ENCODE measurements around the gene SH2D3A. TPM values are rescaled to one million over a fixed set of nuclear protein-coding genes. Genes with fewer than 3 reads are reported as not detected.
A peak's percentile ranks its signal among the peaks of the same experiment; 100 is the strongest.

Gene SH2D3A
- total RNA-seq, 1 experiment from 2014 or later, result 17.9 TPM

GRCh38 chr19:6730153-6730804 lies 37.0 kb downstream of the SH2D3A start:
- H4K91ac ChIP-seq (ENCODE audit: insufficient read length, low read depth, low read length), result no peak overlapping the region
- H3K23me2 ChIP-seq (ENCODE audit: insufficient read length, low read depth, low read length, poor library complexity, severe bottlenecking), result no peaks in the 10 kb centered on the region
- no peak overlapping the region for H3K14ac ChIP-seq (ENCODE audit: insufficient read depth, low read length)
- no peak overlapping the region for H2BK12ac ChIP-seq (ENCODE audit: insufficient read length, low read depth, low read length)
- no peak overlapping the region for H3K18ac ChIP-seq (ENCODE audit: insufficient read length, low read depth, low read length)
- H3K79me1 ChIP-seq (ENCODE audit: insufficient read depth, low read depth, low read length, poor library complexity, severe bottlenecking), result no peaks in the 10 kb centered on the region
- no peak overlapping the region for H3K56ac ChIP-seq (ENCODE audit: insufficient read length, low read depth, low read length)
- no peak overlapping the region for H3T11ph ChIP-seq (ENCODE audit: low read length)
- no peak overlapping the region for H3K23ac ChIP-seq (ENCODE audit: insufficient read length, low read depth, low read length)
- no peak overlapping the region for H2AFZ ChIP-seq (ENCODE audit: low read length)
- DNase-seq, result peak; percentile 98
- no peak overlapping the region for H4K5ac ChIP-seq (ENCODE audit: insufficient read length, low read depth, low read length)
- Mint-ChIP-seq H3K36me3 (ENCODE audit: insufficient read depth in 1 of 3, low read depth in 3 of 3) (peaks cover 5 to 16% (median 12%) of the 10 kb centered on the region in 3 experiments; a peak in 6 of 7 replicates), H3K4me3 (0 out of 5 replicates have a peak overlapping the region, but pooled peaks of 1 of the 2 experiments have one; percentile 44), H3K27ac (peak overlapping the region in 1 of 3 experiments; percentile 74; a peak in 1 of 7 replicates), H3K9me3 (peaks cover 0 to 2% of the 10 kb centered on the region in 2 experiments; a peak in 1 of 5 replicates), H3K4me1 (peaks cover 6 to 22% of the 10 kb centered on the region in 2 experiments), H3K27me3 (ENCODE audit: low read depth) (no peaks in the 10 kb centered on the region; the same call in 1 of the 2 replicates)
- H3K9me3 ChIP-seq (ENCODE audit: control insufficient read depth, low read depth, low read length), result no peaks in the 10 kb centered on the region
- H2BK20ac ChIP-seq (ENCODE audit: low read depth, low read length, poor library complexity, severe bottlenecking), result no peak overlapping the region
- no peak overlapping the region for H4K8ac ChIP-seq (replicated peaks; ENCODE audit: insufficient read length, low read depth, low read length)
- no peak overlapping the region for H3K4me2 ChIP-seq (ENCODE audit: insufficient read depth, insufficient read length, low read length)
- TF ChIP-seq, protein P1, sequence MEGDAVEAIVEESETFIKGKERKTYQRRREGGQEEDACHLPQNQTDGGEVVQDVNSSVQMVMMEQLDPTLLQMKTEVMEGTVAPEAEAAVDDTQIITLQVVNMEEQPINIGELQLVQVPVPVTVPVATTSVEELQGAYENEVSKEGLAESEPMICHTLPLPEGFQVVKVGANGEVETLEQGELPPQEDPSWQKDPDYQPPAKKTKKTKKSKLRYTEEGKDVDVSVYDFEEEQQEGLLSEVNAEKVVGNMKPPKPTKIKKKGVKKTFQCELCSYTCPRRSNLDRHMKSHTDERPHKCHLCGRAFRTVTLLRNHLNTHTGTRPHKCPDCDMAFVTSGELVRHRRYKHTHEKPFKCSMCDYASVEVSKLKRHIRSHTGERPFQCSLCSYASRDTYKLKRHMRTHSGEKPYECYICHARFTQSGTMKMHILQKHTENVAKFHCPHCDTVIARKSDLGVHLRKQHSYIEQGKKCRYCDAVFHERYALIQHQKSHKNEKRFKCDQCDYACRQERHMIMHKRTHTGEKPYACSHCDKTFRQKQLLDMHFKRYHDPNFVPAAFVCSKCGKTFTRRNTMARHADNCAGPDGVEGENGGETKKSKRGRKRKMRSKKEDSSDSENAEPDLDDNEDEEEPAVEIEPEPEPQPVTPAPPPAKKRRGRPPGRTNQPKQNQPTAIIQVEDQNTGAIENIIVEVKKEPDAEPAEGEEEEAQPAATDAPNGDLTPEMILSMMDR (conservative IDR thresholded peaks at IDR 0.05), result no peak
- peaks cover 2% of the 10 kb centered on the region for H4K20me1 ChIP-seq (ENCODE audit: control insufficient read depth, insufficient read depth, insufficient read length)
- no peak overlapping the region for H2AK5ac ChIP-seq (ENCODE audit: insufficient read length, low read length)
- no peak overlapping the region for H2BK120ac ChIP-seq (ENCODE audit: low read depth, low read length, poor library complexity, severe bottlenecking)
- no peak overlapping the region for H3K9ac ChIP-seq (ENCODE audit: extremely low read depth, insufficient read length, low read length)
- H3K4ac ChIP-seq (ENCODE audit: low read depth, low read length), result no peak overlapping the region
- WGBS (ENCODE audit: extremely low coverage, insufficient read length, low lambda C conversion rate), result no CpG with 5 or more reads among the region's 27 CpGs
- no peak overlapping the region for H2BK5ac ChIP-seq (ENCODE audit: insufficient read length, low read length)
- no peak overlapping the region for H2BK15ac ChIP-seq (ENCODE audit: low read depth, low read length)
- H3K79me2 ChIP-seq (ENCODE audit: insufficient read depth, low read length), result no peaks in the 10 kb centered on the region
- no peaks in the 10 kb centered on the region; the same call in 1 of the 2 replicates for H3K4me1 ChIP-seq (ENCODE audit: insufficient read depth, low read length)
- no peak overlapping the region for H3K27ac ChIP-seq (ENCODE audit: insufficient read length, low read depth, low read length)
- H3K27me3 ChIP-seq (ENCODE audit: insufficient read depth, low read length), result no peaks in the 10 kb centered on the region
